ENCODE data around the gene KRTAP20-3. TPM values are rescaled to one million over a fixed set of nuclear protein-coding genes. Genes with fewer than 3 reads are reported as not detected.

Gene KRTAP20-3
- total RNA-seq = not detected in 2 replicates

GRCh38 chr21:30642564-30642963 lies at the start of gene KRTAP20-3:
Gene KRTAP20-3, plus strand, starts transcription at chr21:30642864.

GRCh38 chr21:30598802-30599201 lies 43.9 kb upstream of the KRTAP20-3 start, which contains the start of gene KRTAP6-2:
Gene KRTAP6-2, minus strand, starts transcription at chr21:30598902. Its CDS starts 28 bp downstream, at chr21:30598874.

GRCh38 chr21:30600787-30601186 lies 41.9 kb upstream of the KRTAP20-3 start, which contains the start of gene KRTAP22-1:
Gene KRTAP22-1, plus strand, starts transcription at chr21:30601087.

GRCh38 chr21:30613836-30614235 lies 28.8 kb upstream of the KRTAP20-3 start, which contains the start of gene KRTAP6-1:
Gene KRTAP6-1, minus strand, starts transcription at chr21:30613930. Its CDS starts 26 bp downstream, at chr21:30613904.

GRCh38 chr21:30616125-30616524 lies 26.5 kb upstream of the KRTAP20-3 start, which contains the start of gene KRTAP20-1:
Gene KRTAP20-1, plus strand, starts transcription at chr21:30616425. Its CDS starts 30 bp downstream, at chr21:30616455.

GRCh38 chr21:30620522-30620921 lies 22.1 kb upstream of the KRTAP20-3 start, which contains the start of gene KRTAP20-4:
Gene KRTAP20-4, plus strand, starts transcription at chr21:30620627.

GRCh38 chr21:30634906-30635305 lies 7.8 kb upstream of the KRTAP20-3 start, which contains the start of gene KRTAP20-2:
Gene KRTAP20-2, plus strand, starts transcription at chr21:30635206. Its CDS starts 58 bp downstream, at chr21:30635264.

Small RNA genes within 50 kb of the gene (small RNA-seq; reads per million reads assigned to genes)
- gene KRTAP20-1 = not detected
- not detected for gene KRTAP20-3
- gene KRTAP20-4 = not detected
- gene KRTAP22-1 = not detected

Other genes starting within 250 kb of the KRTAP20-3 start
- gene KRTAP13-1, start 246.8 kb upstream of the KRTAP20-3 start, total RNA-seq = not detected in 2 replicates
- not detected in 2 replicates for gene KRTAP13-3, start 216.9 kb upstream of the KRTAP20-3 start, total RNA-seq
- gene KRTAP13-4, start 212.6 kb upstream of the KRTAP20-3 start, total RNA-seq = not detected in 2 replicates
- gene KRTAP15-1, start 202.6 kb upstream of the KRTAP20-3 start, total RNA-seq = not detected in 2 replicates
- gene KRTAP19-1, start 162.5 kb upstream of the KRTAP20-3 start, total RNA-seq = not detected in 2 replicates
- gene KRTAP19-2, start 155.4 kb upstream of the KRTAP20-3 start, total RNA-seq = not detected in 2 replicates
- not detected in 2 replicates for gene KRTAP19-3, start 150.9 kb upstream of the KRTAP20-3 start, total RNA-seq
- gene KRTAP19-4, start 145.7 kb upstream of the KRTAP20-3 start, total RNA-seq = not detected in 2 replicates
- gene KRTAP19-5, start 140.7 kb upstream of the KRTAP20-3 start, total RNA-seq = not detected in 2 replicates
- not detected in 2 replicates for gene KRTAP19-6, start 101.0 kb upstream of the KRTAP20-3 start, total RNA-seq
- gene KRTAP19-7, start 81.5 kb upstream of the KRTAP20-3 start, total RNA-seq = not detected in 2 replicates
- gene KRTAP22-2, start 52.5 kb upstream of the KRTAP20-3 start, total RNA-seq = not detected in 2 replicates
- gene KRTAP6-3, start 50.4 kb upstream of the KRTAP20-3 start, total RNA-seq = not detected in 2 replicates
- gene KRTAP6-2, start 44.0 kb upstream of the KRTAP20-3 start, total RNA-seq = not detected in 2 replicates
- not detected in 2 replicates for gene KRTAP22-1, start 41.8 kb upstream of the KRTAP20-3 start, total RNA-seq
- gene KRTAP6-1, start 28.9 kb upstream of the KRTAP20-3 start, total RNA-seq = not detected in 2 replicates
- gene KRTAP20-1, start 26.4 kb upstream of the KRTAP20-3 start, total RNA-seq = not detected in 2 replicates
- gene KRTAP20-4, start 22.2 kb upstream of the KRTAP20-3 start, total RNA-seq = not detected in 2 replicates
- gene KRTAP20-2, start 7.7 kb upstream of the KRTAP20-3 start, total RNA-seq = not detected in 2 replicates
- gene KRTAP21-3, start 75.9 kb downstream of the KRTAP20-3 start, total RNA-seq = not detected in 2 replicates
- 1.3 TPM in 1 of 2 replicates, not detected in the other for gene KRTAP21-2, start 104.4 kb downstream of the KRTAP20-3 start, total RNA-seq
- gene KRTAP21-1, start 112.6 kb downstream of the KRTAP20-3 start, total RNA-seq = not detected in 2 replicates
- not detected in 2 replicates for gene KRTAP8-1, start 170.4 kb downstream of the KRTAP20-3 start, total RNA-seq
- gene KRTAP7-1, start 186.9 kb downstream of the KRTAP20-3 start, total RNA-seq = not detected in 2 replicates
- gene KRTAP11-1, start 238.7 kb downstream of the KRTAP20-3 start, total RNA-seq = not detected in 2 replicates

Data from articular chondrocyte of knee joint (primary cell).